Osteoblast (primary cell): ENCODE measurements around the gene EFCAB7. TPM values are rescaled to one million over a fixed set of nuclear protein-coding genes. Genes with fewer than 3 reads are reported as not detected.
A peak's percentile ranks its signal among the peaks of the same experiment; 100 is the strongest.

Source experiments
- DNase-seq: peaks from one replicate; pipeline ENCODE4 v3.0.0; 2011; ENCODE audit warnings: low spot score, mixed read lengths; ENCODE audit not compliant: insufficient read length; ENCODE audit errors: missing footprints
- H2AFZ ChIP-seq: 2 replicates; pipeline ENCODE4 v1.6.0; 2011; ENCODE audit warnings: mild to moderate bottlenecking, low read length
- H3K27ac ChIP-seq: 2 replicates; pipeline ENCODE4 v1.5.1; 2011; ENCODE audit warnings: mild to moderate bottlenecking, low read depth, low read length, moderate library complexity
- H3K27me3 ChIP-seq: 2 replicates; pipeline ENCODE4 v1.6.0; 2012; ENCODE audit warnings: mild to moderate bottlenecking, control low read depth, inconsistent platforms, low read length, moderate library complexity; ENCODE audit not compliant: insufficient read depth
- H3K36me3 ChIP-seq: 2 replicates; pipeline ENCODE4 v1.5.1; 2011; ENCODE audit warnings: mild to moderate bottlenecking, low read length, control low read depth, moderate library complexity; ENCODE audit not compliant: insufficient read depth
- H3K4me1 ChIP-seq: 2 replicates; pipeline ENCODE4 v1.5.1; 2011; ENCODE audit warnings: mild to moderate bottlenecking, low read length, control low read depth, moderate library complexity; ENCODE audit not compliant: insufficient read depth
- H3K4me2 ChIP-seq: 2 replicates; pipeline ENCODE4 v1.6.0; 2011; ENCODE audit warnings: mild to moderate bottlenecking, low read length; ENCODE audit not compliant: insufficient read depth
- H3K4me3 ChIP-seq: fragments of 200-600 bp; sonication (generic); 3 replicates; pipeline ENCODE4 v1.5.1; 2012; ENCODE audit warnings: mild to moderate bottlenecking, low read length, inconsistent platforms; ENCODE audit not compliant: insufficient read depth
- H3K79me2 ChIP-seq: 2 replicates; pipeline ENCODE4 v1.6.0; 2012; ENCODE audit warnings: mild to moderate bottlenecking, low read length, control low read depth, inconsistent platforms; ENCODE audit not compliant: insufficient read depth
- H3K9me3 ChIP-seq: 2 replicates; pipeline ENCODE4 v1.5.1; 2011; ENCODE audit warnings: low read depth, low read length, control low read depth
- H4K20me1 ChIP-seq: 2 replicates; pipeline ENCODE4 v1.6.0; 2012; ENCODE audit warnings: mild to moderate bottlenecking, low read length, control low read depth; ENCODE audit not compliant: insufficient read depth
- total RNA-seq: library from RNA; depleted of rRNA; stranded (reverse); fragments of >200 nt; gene quantifications from 2 replicates; pipeline ENCODE4 v1.2.3, GENCODE V29; 2012
- TF ChIP-seq, protein P1 (sequence below): IDR thresholded peaks from 2 replicates; pipeline ENCODE4 v1.5.1; 2011; ENCODE audit warnings: mild to moderate bottlenecking, low read depth, low read length, moderate library complexity; ENCODE audit errors: extremely low read depth

Gene EFCAB7
- total RNA-seq, 1 donor: 11.9 TPM

DNA sequence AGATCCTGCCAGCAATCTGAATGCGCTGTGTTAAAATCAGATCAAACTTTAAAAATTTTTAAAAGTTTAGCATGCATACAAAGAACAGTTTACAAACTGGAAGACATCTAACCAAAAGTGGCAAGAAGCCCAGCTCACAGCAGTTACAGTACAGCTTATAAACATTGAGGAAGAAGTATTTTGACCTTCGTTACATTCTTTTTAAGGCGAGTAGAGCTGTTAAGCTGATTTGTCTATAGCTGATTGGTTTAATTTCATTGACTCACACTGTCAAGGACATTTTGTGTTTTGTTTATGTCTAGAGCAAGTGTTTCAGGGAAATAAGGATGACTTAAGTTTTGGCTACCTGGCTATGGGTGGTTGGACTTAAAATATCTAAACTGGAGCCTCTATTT, 66.8 kb downstream of the EFCAB7 start:
- TF ChIP-seq, protein P1, sequence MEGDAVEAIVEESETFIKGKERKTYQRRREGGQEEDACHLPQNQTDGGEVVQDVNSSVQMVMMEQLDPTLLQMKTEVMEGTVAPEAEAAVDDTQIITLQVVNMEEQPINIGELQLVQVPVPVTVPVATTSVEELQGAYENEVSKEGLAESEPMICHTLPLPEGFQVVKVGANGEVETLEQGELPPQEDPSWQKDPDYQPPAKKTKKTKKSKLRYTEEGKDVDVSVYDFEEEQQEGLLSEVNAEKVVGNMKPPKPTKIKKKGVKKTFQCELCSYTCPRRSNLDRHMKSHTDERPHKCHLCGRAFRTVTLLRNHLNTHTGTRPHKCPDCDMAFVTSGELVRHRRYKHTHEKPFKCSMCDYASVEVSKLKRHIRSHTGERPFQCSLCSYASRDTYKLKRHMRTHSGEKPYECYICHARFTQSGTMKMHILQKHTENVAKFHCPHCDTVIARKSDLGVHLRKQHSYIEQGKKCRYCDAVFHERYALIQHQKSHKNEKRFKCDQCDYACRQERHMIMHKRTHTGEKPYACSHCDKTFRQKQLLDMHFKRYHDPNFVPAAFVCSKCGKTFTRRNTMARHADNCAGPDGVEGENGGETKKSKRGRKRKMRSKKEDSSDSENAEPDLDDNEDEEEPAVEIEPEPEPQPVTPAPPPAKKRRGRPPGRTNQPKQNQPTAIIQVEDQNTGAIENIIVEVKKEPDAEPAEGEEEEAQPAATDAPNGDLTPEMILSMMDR: no peak
- H4K20me1 ChIP-seq: no peaks in the 10 kb centered on the region
- H2AFZ ChIP-seq: no peak overlapping the region
- peak overlapping the region; percentile 41 for H3K4me2 ChIP-seq
- H3K9me3 ChIP-seq: no peaks in the 10 kb centered on the region
- H3K4me1 ChIP-seq: peaks cover 16% of the 10 kb centered on the region
- H3K4me3 ChIP-seq: no peak overlapping the region
- H3K27me3 ChIP-seq: no peaks in the 10 kb centered on the region
- no peaks in the 10 kb centered on the region for H3K36me3 ChIP-seq
- H3K79me2 ChIP-seq: peaks cover 8% of the 10 kb centered on the region
- DNase-seq: no peak
- no peak overlapping the region for H3K27ac ChIP-seq

DNA sequence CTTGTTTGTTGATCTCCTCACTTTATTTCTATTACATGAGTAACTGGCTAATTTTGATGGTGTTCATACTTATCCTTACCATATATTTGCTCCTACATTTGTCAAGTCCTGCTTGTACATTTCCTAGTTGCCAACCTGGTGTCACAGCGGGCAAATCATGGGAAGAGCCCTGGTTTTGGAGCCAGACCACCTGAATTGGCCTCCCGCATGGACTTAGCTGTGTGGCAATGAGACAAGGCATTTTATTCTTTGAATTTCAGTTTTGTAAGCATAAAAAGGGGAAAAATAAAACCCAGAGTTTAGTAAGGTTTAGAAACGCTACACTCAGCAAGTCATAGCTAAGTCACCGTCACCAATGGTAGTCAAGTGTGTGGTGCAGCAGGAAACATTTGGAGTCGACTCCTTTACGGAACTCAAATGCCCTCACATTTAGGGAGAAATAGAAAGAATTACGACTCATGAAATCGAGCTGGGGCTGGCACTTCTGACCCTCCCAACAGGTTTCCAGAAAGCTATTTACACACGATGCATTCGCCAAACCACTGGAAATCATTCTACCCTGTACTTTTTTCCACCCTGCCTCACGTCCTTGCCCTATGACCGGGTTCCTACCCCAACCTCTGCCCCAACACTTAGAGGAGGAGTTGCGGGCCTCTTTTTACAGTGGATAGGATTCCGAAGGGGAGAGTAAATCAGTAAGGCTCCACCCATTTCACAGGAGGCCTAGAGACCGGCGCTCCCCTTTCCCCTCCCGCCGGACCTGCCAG, 69.4 kb downstream of the EFCAB7 start:
- TF ChIP-seq, protein P1: no peak

GRCh38 chr1:63593303-63593885, 70.1 kb downstream of the EFCAB7 start, which contains the start of gene PGM1:
Gene PGM1, plus strand, starts transcription at chr1:63593411. Its CDS starts 78 bp downstream, at chr1:63593489.
- Histone ChIP-seq H4K20me1 (peaks cover 14% of the 10 kb centered on the region), H3K4me1 (peaks cover 16% of the 10 kb centered on the region), H3K36me3 (no peaks in the 10 kb centered on the region), H3K27ac (peak within 1 kb of the TSS; percentile 80), H3K27me3 (no peaks in the 10 kb centered on the region), H3K79me2 (peaks cover 31% of the 10 kb centered on the region), H3K9me3 (no peaks in the 10 kb centered on the region), H2AFZ (peak within 1 kb of the TSS; percentile 98), H3K4me2 (peak within 1 kb of the TSS; percentile 93), H3K4me3 (peak within 1 kb of the TSS; percentile 96)
- peak; percentile 94 for DNase-seq
- TF ChIP-seq, protein P1: no peak

More for the DNA sequence above, 69.4 kb downstream of the EFCAB7 start:
- H3K4me1 ChIP-seq: peaks cover 16% of the 10 kb centered on the region
- peaks cover 28% of the 10 kb centered on the region for H3K79me2 ChIP-seq
- H3K9me3 ChIP-seq: no peaks in the 10 kb centered on the region
- peaks cover 11% of the 10 kb centered on the region for H4K20me1 ChIP-seq
- H3K4me2 ChIP-seq: peak overlapping the region; percentile 93
- H3K36me3 ChIP-seq: no peaks in the 10 kb centered on the region
- H3K4me3 ChIP-seq: peak overlapping the region; percentile 96
- H2AFZ ChIP-seq: peak overlapping the region; percentile 98
- H3K27me3 ChIP-seq: no peaks in the 10 kb centered on the region
- H3K27ac ChIP-seq: peak overlapping the region; percentile 80
- peak; percentile 79 for DNase-seq
